NCI-H2107 treated with DMSO at 0.1 percent for 48 hours (cell line): ENCODE results near the gene PRKCH.
A peak's percentile ranks its signal among the peaks of the same experiment; 100 is the strongest.

Source experiments
- DNase-seq: peaks from one replicate; lab custom pipeline; 2025; ENCODE audit not compliant: unreplicated experiment; lab: John Stamatoyannopoulos, UW

PRKCH gene

GRCh38 chr14:61540931-61541330 is 219.6 kb downstream of the PRKCH start:
- DNase-seq, result no peak

- no peak for DNase-seq
These were observed 221.7 kb downstream of the PRKCH start for GRCh38 chr14:61542848-61543790.

- no peak for DNase-seq
These were observed 222.6 kb downstream of the PRKCH start for GRCh38 chr14:61543946-61544345.

GRCh38 chr14:61544448-61545330 is 223.3 kb downstream of the PRKCH start:
- DNase-seq, result no peak

- DNase-seq, result no peak
These were observed 224.5 kb downstream of the PRKCH start for GRCh38 chr14:61545726-61546455.

GRCh38 chr14:61547186-61548069 is 226.0 kb downstream of the PRKCH start:
- DNase-seq, result no peak

GRCh38 chr14:61549425-61549824 is 228.0 kb downstream of the PRKCH start:
- DNase-seq, result no peak

- DNase-seq, result no peak
These were observed 230.0 kb downstream of the PRKCH start for GRCh38 chr14:61551384-61551783.

GRCh38 chr14:61552241-61552640 is 230.9 kb downstream of the PRKCH start:
- no peak for DNase-seq

GRCh38 chr14:61553730-61554641 is 232.6 kb downstream of the PRKCH start:
- no peak for DNase-seq

GRCh38 chr14:61555056-61555838 is 233.9 kb downstream of the PRKCH start:
- no peak for DNase-seq

- no peak for DNase-seq
These were observed 235.1 kb downstream of the PRKCH start for GRCh38 chr14:61556455-61556854.

GRCh38 chr14:61557262-61557661 is 235.9 kb downstream of the PRKCH start:
- DNase-seq, result no peak

GRCh38 chr14:61557854-61558253 is 236.5 kb downstream of the PRKCH start:
- no peak for DNase-seq

- peak; percentile 95 for DNase-seq
These were observed 236.9 kb downstream of the PRKCH start for GRCh38 chr14:61558271-61558670.

GRCh38 chr14:61559641-61560201 is 238.3 kb downstream of the PRKCH start:
- DNase-seq, result no peak

- peak; percentile 79 for DNase-seq
These were observed 238.9 kb downstream of the PRKCH start for GRCh38 chr14:61560323-61560722.

- no peak for DNase-seq
These were observed 239.7 kb downstream of the PRKCH start for GRCh38 chr14:61561104-61561503.
